HG03354 (cell line): ENCODE measurements around the gene SIPA1.
A peak's percentile ranks its signal among the peaks of the same experiment; 100 is the strongest.
"Not testable (repeated sequence)": the region's sequence is repeated elsewhere in the genome, so short reads cannot be mapped to it uniquely, and the experiment has no call there.

ENCODE experiments used
- ATAC-seq: cut with Tn5 transposase; IDR thresholded peaks from one replicate; pipeline ENCODE4 v1.9.1; 2021; ENCODE audit warnings: mild to moderate bottlenecking; ENCODE audit not compliant: unreplicated experiment, poor library complexity, severe bottlenecking

SIPA1 gene

DNA sequence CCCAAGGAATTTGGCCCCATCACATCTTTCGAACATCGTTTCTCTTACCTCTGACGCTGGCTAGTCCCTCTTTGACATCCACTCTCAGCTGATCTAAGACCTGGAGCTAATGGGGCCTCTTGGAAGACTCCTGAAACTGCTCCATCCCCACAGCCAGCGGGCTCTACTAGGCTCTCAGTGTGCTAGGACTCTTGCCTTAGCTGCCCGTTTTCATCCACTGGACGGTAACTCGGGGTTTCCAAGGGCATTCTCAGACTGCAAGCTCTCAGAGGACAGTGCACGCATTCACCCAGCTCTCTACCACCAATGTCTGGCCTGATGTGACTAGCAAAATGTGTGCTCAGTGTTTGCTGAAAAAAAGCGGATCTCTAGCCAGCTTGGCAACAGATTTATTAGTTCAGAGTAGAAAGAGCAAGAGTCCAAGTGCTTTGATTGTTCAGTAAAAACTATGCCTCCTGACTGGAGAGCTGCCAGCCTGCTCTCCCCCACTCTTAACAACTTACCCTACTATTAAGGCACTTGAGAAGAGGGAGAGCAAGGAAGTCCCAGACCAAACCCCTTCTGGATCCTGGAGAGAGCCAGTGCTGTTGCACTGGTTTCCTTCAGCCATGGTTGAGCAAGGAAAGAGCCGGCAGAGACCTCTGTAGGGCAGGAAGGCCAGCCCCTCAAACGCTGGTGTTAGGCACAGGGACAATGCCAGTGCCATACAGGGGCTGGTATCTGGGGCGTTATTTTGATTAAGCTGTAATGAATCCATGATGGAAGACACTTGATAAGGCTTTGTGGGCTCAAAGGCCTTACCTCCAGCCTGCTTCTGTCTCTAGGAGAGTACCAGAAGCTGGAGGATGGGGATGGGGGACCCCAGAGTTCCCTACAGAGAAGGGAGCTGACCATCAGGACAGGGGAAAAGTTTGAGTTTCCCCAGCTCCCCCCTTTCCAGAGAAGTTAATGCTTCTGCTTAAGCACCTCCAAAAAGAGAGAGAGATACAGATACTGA is 15.6 kb downstream of the SIPA1 start:
- ATAC-seq: no peak

DNA sequence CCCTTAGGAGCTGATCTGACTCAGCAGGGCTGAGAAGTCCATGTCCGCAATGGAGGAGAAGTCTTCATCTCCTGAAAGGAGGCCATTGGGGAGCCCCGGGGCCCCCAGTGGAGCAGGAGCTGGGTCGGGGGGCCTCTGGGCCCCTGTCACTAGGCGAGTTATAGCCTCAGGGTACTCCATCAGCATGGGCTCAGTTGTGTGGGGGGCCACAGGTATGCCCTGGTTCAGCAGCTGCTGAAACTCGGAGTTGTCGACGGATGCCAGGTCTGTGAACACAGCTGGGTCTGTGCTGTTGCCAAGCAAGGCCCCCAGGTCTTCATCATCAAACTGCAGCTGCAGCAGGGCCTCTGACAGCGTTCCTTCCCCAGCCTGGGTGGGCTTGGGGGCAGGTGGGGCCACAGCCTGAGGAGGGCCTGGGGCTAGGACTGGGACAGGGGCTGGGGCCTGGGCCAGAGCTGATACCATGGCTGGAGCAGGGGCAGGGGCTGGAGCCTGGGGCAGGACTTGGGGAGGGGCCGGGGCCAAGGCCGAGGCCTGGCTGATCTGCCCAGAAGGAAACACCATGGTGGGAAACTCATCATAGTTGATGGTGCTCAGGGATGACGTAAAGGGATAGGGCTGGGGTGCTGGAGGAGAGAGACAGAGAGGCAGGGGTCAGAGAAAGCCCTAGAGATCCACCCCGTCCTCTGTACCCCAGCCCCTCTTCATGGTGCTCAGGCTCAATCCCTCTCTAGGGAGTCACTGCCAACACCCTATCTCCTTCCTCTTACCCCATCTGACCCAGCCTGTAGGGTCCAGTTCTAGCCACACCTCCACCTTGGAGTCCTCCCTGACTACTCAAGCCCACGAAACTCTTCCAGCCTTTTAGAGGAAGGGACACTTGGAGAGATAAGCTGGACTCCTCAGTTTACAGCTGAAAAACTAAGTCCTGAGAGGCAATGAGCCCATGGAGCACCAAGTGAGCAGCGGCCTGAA is 16.8 kb downstream of the SIPA1 start:
- ATAC-seq: no peak

DNA sequence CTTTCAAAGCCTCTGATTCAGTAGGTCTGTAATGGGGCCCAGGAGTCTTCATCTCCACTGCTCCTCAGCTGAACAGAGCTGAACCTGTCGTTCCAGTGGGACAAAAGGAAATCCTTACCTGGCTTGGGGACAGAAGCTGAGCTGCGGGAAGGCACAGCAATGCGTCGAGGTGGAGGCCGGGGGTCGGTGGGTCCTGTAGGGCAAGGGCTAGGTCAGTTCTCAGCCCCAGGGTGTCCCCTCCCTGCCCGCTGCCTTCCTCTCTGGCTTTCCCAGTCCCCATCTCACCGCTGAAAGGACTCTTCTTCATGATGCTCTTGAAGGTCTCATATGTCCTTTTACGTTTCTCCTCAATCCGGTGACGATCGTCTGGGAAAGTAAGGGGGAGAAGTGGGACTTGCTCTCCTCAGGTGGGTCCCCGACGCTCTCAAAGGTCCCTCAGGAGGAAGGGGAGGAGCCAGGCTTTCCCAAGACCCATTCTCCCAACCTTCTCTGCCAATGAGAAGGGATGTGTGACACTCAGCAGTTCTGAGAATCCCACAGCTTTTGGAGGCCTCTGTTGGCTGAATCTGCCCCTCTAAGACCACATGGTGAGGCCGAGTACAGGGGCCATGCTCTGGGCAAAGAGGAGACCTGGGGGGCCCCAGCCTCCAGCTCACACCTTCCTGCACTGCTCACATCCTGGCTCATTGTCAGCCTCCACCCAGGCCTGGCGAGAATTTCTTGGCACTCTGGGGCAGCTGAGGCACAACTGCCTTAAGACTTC is 17.9 kb downstream of the SIPA1 start:
- no peak for ATAC-seq

DNA sequence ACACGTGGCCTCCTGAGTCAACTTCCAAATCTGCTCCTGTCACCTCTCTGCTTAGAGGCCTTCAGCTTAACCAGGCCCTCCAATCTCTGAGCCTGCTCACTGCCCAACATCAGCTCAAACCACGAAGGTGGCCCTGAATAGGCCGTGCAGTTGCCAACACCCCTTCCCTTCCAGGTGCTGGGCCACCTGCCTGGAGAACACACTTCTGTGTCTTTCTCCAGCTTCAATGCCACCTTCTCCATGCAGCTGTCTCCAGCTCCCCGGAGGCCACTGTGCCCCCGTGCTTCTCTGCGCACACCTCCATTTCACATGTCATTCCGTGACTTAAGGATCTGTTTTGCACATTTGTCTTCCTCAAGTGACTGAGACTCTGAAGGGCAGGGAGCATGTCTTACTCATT is 19.5 kb downstream of the SIPA1 start:
- no peak for ATAC-seq

DNA sequence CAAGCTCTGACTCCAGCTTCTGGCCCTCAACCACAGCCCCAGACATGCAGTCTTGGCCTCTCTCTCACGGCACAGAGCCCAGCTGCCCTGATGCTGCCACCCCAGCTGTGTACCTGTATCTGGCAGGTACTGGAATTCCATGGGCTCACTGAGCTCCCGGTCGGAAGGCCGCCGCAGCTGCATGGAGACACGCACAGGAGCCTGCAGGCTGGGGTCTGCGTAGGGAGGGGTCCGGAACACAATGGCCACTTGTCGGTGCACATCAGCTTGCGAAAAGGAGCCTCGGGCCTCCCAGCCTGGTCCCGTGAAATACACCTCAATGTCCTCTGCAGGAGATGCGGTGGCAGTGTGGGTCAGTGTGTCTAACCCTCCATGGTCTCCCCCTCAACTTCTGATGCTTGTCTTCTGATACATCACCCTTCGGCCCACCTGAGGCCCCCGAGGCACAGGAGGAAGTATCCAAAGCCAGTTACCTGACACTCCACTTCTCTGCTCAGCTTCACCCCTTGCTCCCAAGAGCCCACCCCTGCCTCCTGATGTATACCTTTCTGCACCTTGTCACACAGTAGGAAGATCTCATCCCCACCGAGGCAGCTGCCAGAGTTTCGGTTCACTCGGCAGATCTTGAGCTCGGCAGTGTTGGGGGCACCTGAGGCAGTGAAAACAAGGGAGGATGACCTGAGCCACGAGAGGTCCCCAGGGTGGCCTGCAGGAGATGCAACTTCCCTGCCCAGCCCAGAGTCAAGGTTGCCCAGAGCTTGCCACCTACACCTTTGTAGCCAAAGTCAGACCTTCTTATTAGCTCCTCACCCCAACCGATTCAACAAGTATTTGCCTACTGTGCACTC is 20.5 kb downstream of the SIPA1 start:
- no peak for ATAC-seq

DNA sequence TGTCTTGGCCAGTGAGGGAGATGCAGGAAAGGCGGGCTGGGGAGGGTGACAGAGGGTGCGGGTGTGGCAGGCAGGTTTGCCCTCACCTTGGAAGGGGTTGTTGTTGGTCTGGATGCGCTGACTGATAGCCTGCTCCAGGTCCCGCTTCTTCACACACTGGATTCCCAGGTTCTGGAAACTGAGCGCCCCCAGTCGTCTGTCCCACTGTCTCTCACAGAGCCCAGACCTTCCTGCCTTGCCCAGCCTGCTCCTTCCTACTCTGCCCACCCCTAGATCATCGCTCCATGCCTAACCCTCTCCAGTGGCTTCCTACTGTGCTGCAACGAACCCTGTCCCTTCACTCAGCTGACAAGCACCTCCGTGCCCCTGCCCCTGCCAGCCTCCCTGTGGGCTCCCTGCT is 22.1 kb downstream of the SIPA1 start:
- no peak for ATAC-seq

DNA sequence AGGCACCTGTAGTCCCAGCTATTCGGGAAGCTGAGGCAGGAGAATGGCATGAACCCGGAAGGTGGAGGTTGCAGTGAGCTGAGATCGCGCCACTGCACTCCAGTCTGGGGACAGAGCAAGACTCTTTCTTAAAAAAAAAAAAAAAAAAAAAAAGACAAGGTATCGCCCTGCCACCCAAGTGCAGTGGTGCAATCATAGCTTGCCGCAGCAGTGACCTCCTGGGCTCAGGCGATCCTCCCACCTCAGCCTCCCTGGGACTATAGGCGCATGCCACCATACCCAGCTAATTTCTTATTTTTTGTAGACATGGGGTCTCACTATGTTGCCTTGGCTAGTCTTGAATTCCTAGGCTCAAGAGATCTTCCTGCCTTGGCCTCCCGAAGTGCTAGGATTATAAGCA is 23.0 kb downstream of the SIPA1 start:
- not testable (repeated sequence) for ATAC-seq

DNA sequence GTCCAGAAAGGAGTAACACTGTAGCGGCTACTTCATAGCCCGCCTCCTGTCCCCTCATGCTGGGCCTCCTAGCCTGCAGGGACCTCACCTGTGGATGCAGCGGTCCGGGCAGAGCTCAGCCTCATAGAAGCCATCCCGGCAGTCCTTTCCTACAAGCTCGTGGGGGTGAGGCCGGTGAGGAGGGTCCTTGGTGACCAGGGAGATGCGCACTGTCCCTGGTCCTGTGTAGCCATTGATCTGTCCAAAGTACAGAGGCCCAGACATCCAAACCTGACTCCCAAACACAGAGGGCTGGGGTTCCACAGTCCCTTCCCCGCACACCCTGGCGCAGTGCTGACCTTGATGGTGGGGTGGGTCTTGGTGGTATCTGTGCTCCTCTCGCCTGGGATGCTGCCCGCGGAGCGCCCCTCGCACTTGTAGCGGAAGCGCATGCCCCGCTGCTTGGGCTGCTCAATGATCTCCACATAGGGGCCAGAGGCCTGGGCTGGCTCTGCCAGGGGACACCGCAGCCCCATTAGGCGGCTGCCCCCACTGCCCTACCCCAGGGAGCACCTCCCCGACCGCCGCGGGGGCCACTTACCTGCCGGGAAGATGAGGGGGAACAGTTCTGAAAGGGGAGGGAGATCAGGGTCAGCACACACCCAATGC is 23.8 kb downstream of the SIPA1 start:
- no peak for ATAC-seq

DNA sequence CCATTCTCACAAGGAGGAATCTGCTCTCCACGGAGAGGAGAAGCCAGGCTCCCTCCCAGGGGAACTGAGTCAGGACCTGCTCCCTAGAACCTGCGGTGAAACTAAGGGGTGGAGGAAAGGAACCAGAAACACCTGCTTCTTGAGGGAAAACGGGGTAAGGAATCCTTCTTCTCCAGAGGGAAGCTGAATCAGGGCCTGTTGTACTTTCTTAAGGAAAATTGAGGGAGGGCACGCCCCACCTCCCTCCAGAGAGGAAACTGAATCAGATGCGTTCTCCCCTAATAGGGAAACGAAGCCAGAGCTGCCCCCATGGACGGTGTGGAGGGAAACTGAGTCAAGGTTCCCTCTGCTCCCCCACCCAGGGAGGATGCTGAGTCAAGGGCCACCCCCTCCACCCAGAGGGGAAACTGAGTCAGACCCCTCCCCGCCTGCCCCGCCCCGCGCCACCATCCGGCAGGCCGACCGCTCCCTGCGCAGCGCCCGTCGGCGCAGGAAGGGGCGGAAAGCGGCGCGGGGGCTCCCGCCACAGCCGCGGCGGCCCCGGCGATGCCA is 24.4 kb downstream of the SIPA1 start:
- ATAC-seq: no peak

DNA sequence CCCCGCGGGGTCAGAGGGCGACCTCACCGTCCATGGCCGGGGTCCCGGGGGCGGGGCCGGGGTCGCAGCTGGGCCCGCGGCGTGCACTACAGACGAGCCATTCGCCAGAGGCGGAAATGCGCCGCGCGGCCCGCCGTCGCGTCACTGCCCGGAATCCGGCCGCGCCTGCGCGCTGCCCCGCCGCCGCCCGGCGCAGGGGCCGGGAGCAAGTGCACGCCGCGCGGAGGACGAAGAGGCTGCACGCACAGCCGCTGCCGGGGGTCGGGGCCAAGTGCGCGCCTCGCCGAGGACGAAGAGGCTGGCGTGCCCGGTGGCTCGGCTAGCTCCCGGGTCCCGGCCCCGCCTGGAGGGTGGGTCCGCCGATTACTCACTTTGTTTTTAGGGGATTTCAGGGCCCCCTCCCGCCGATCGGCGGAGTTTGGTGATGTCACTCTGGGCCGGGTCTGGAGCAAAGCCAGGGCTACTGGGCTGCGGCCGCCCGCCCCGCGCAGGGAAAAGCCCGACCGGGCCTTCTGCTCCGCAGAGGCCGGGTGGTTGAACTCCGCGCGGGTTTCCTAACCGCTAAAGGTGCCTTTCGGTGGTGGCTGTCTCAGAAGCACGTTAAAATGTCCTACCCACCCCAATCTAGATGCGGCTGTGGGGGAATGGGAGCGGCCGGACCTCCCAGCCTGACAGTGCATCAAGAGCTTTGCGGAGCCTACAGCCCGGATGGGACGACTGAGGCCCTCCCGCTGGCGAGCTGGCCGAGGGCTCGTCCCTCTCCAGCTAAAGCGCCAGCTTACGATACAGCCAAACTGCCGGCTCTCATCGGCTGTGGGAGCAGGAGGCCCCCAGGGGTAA is 25.1 kb downstream of the SIPA1 start, which contains the start of gene RELA:
TSS of gene RELA (minus strand) at position 118 of the 840 bp plus-strand sequence. CDS start at position 34, 84 bp downstream.
- peak; percentile 78 for ATAC-seq

DNA sequence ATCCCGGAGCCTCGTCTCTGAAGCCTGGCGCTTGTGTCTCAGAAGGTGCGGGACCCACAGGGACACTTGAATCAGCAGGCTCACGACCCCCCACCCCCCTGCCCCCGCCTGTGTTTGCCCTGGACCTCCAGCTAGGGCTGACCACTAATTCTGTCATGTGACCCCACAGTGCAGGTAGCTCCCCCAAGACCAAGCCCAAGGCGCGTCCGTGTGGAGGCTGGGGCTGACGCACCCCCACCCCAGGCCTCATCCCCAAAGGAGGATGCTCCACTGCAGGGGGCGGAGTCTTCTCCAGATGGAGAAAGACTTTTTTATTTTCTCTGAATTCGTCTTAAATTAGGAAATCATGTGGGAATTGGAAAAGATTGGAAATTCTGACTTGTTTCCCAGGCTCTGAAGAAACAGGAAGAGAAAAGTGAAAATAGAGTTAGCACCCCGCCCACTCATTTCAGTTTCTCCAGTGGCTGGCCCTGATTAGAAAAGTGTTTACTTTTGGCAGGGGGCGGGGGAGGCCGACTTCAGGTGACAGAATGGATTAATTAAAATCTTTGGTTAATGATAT is 25.8 kb downstream of the SIPA1 start:
- ATAC-seq: peak; percentile 24

DNA sequence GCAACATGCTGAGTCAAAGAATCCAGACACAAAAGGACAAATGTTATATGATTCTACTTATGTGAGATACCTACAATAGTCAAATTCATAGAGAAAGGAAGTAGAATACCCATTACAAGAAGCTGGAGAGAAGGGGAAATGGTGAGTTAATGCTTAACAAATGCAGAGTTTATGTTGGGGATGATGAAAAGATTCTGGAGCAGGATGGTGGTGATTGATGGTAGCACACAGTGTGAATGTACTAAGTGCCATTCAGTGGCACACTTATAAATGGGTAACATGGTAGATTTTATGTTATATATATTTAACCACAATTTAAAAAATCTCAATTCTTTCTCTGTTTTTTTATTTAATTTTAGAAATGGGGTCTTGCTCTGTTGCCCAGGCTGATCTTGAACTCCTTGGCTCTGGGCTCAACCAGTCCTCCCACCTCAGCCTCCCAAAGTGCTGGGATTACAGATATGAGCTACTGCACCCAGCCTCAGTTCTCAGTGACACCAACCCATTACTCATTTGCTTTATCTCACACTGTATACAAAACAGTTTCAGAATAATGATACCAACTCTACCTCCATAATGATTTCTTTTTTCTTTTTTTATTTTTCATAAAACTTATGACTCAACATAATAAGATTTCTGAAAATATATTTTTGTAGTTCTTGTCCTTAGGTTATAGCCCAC is 34.4 kb downstream of the SIPA1 start:
- no peak for ATAC-seq

DNA sequence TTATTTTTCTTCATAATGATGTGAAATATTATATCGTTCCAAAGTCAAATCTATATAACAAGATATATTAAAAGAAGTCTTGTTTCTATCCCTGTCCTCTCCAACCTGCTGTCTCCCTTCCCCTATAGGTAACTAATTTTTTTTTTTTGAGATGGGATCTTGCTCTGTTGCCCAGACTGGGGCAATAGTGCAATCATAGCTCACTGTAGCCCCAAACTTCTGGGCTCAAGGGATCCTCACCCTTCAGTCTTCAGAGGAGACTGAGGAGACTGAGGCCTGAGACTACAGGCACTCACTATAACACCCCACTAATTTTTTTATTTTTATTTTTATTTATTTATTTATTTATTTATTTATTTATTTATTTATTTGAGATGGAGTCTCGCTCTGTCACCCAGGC is 35.1 kb downstream of the SIPA1 start:
- ATAC-seq: no peak

DNA sequence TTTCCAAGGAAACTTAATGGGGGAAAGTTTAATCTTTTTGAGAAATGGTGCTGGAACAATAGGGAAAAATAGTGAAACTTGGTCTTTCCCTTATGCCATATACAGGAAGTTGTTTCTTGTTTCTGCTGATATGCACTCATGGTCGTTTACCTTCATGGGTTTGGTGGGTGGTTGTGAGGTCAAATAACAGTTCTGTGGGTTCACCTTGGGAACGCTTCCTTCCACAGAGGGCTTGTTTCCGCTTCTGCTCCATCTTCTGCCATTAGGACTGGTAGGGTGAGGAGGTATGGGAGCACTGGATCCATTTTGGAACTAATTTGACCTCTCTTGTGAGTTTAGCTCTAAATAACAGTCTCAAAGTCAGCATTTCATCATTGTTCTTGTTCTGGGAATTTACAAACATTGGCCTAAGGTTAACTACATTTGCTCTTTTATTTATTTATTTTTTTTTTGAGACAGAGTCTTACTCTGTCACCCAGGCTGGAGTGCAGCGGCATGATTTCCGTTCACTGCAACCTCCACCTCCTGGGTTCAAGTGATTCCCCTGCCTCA is 42.4 kb downstream of the SIPA1 start:
- no peak for ATAC-seq

DNA sequence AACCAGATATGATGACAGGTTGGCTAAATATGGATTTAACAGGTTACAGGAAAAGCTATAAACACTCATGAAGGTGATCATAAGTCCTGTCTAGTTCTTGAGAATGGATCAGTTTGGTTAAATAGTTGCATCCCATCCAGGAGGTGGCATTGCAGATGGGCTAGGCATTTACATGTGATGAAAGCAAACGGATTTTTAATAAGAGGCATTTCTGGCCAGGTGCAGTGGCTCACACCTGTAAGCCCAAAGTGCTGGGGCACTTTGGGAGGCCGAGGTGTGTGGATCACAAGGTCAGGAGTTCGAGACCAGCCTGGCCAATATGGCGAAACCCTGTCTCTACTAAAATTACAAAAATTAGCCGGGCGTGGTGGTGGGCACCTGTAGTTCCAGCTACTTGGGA is 45.6 kb downstream of the SIPA1 start:
- not testable (repeated sequence) for ATAC-seq

DNA sequence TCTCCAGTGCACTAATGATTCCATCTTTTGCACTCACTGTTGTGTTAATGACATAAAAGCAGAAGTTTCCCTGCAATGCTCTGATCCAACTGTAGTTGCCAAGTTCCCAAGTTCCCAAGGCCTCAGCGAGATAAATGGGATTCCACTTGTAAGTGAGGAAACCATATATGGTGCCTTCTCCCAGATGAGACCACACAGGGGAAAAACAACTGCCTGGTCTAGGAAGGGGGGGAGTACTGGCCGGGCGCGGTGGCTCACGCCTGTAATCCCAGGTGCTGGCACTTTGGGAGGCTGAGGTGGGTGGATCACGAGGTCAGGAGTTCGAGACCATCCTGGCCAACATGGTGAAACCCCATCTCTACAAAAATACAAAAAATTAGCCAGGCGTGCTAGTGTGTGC is 48.1 kb downstream of the SIPA1 start:
- ATAC-seq: no peak
